DND-41 (cell line): ENCODE data around the gene KIF1A.

Experiments
- ATAC-seq: fragments of 200-7000 bp; cut with Tn5 transposase; 3 replicates; pipeline ENCODE4 v1.9.1; 2021; ENCODE audit warnings: low read depth; ENCODE audit not compliant: insufficient read depth
- DNase-seq: peaks from one replicate; pipeline ENCODE4 v3.0.0-alpha.2; 2020
- H2AFZ ChIP-seq: 2 replicates; pipeline ENCODE4 v1.6.0; 2012; ENCODE audit warnings: low read depth, low read length
- H3K27ac ChIP-seq: 2 replicates; pipeline ENCODE4 v1.5.1; 2012; ENCODE audit warnings: low read length, inconsistent platforms
- H3K27me3 ChIP-seq: fragments of 200-600 bp; sonication (generic); 2 replicates; pipeline ENCODE4 v1.6.0; 2012; ENCODE audit warnings: low read length, mild to moderate bottlenecking, inconsistent platforms; ENCODE audit not compliant: insufficient read depth, poor library complexity
- H3K36me3 ChIP-seq: 2 replicates; pipeline ENCODE4 v1.5.1; 2012; ENCODE audit warnings: low read length, inconsistent platforms; ENCODE audit not compliant: insufficient read depth
- H3K4me1 ChIP-seq: 2 replicates; pipeline ENCODE4 v1.5.1; 2012; ENCODE audit warnings: mild to moderate bottlenecking, low read length; ENCODE audit not compliant: insufficient read depth
- H3K4me2 ChIP-seq: 2 replicates; pipeline ENCODE4 v1.6.0; 2012; ENCODE audit warnings: mild to moderate bottlenecking, moderate library complexity, low read length, inconsistent platforms; ENCODE audit not compliant: insufficient read depth
- H3K4me3 ChIP-seq, 2 experiments: fragments of 200-600 bp in 1 of 2; shearing (Covaris generic) in 1 of 2; 2 replicates each; pipeline ENCODE4 v1.5.1; 2012 to 2016; ENCODE audit warnings: inconsistent platforms in 2 of 2, low read length in 2 of 2, mild to moderate bottlenecking in 2 of 2, low read depth in 1 of 2, moderate library complexity in 1 of 2
- H3K79me2 ChIP-seq: 2 replicates; pipeline ENCODE4 v1.6.0; 2012; ENCODE audit warnings: low read length, inconsistent platforms; ENCODE audit not compliant: insufficient read depth
- H3K9ac ChIP-seq: 2 replicates; pipeline ENCODE4 v1.6.0; 2012; ENCODE audit warnings: low read depth, mild to moderate bottlenecking, inconsistent platforms, low read length, moderate library complexity
- H3K9me3 ChIP-seq: 2 replicates; pipeline ENCODE4 v1.5.1; 2012; ENCODE audit warnings: low read length, moderate library complexity, mild to moderate bottlenecking, inconsistent platforms; ENCODE audit not compliant: insufficient read depth, severe bottlenecking
- H4K20me1 ChIP-seq: 2 replicates; pipeline ENCODE4 v1.6.0; 2012; ENCODE audit warnings: low read length; ENCODE audit not compliant: insufficient read depth
- EZH2 ChIP-seq: IDR thresholded peaks from 3 replicates; pipeline ENCODE4 v1.6.1; 2012; ENCODE audit warnings: borderline replicate concordance, low read depth, mild to moderate bottlenecking, moderate library complexity, low read length, inconsistent platforms; ENCODE audit not compliant: severe bottlenecking
- TF ChIP-seq, protein P1 (sequence below): IDR thresholded peaks from 2 replicates; pipeline ENCODE4 v1.5.1; 2012; ENCODE audit warnings: borderline replicate concordance, low read length, moderate library complexity, mild to moderate bottlenecking; ENCODE audit not compliant: poor library complexity, severe bottlenecking; ENCODE audit errors: extremely low read depth

Gene KIF1A

DNA sequence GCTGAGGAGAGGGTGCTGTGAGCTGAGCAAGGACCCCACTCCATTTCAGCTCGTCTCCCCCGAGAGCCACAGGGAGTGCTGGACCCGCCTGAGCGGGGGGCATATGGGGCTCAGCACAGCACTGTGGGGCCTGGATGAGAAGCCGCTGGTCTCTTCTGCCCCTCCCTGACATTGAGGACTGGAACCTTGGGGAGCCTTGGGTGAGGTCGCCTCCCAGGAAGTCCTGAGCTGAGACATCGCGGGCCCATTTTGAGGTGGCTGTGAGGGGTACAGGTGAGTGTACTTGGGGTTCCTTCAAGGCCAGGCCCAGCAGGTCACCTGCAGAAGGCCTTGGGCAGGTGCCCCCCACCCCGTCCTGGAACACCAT, 131.5 kb downstream of the KIF1A start:
- H3K27ac ChIP-seq, result no peak overlapping the region
- DNase-seq (no peak), ATAC-seq (no peak)
- H4K20me1 ChIP-seq, result no peaks in the 10 kb centered on the region
- H3K9ac ChIP-seq, result no peak overlapping the region
- H2AFZ ChIP-seq, result no peak overlapping the region
- H3K79me2 ChIP-seq, result no peaks in the 10 kb centered on the region
- no peaks in the 10 kb centered on the region for H3K9me3 ChIP-seq
- no peak overlapping the region for H3K4me2 ChIP-seq
- no peak for TF ChIP-seq EZH2
- TF ChIP-seq, protein P1, sequence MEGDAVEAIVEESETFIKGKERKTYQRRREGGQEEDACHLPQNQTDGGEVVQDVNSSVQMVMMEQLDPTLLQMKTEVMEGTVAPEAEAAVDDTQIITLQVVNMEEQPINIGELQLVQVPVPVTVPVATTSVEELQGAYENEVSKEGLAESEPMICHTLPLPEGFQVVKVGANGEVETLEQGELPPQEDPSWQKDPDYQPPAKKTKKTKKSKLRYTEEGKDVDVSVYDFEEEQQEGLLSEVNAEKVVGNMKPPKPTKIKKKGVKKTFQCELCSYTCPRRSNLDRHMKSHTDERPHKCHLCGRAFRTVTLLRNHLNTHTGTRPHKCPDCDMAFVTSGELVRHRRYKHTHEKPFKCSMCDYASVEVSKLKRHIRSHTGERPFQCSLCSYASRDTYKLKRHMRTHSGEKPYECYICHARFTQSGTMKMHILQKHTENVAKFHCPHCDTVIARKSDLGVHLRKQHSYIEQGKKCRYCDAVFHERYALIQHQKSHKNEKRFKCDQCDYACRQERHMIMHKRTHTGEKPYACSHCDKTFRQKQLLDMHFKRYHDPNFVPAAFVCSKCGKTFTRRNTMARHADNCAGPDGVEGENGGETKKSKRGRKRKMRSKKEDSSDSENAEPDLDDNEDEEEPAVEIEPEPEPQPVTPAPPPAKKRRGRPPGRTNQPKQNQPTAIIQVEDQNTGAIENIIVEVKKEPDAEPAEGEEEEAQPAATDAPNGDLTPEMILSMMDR, result no peak
- H3K27me3 ChIP-seq, result peaks cover 10% of the 10 kb centered on the region
- no peak overlapping the region for H3K4me3 ChIP-seq
- H3K36me3 ChIP-seq, result no peaks in the 10 kb centered on the region
- no peaks in the 10 kb centered on the region for H3K4me1 ChIP-seq

DNA sequence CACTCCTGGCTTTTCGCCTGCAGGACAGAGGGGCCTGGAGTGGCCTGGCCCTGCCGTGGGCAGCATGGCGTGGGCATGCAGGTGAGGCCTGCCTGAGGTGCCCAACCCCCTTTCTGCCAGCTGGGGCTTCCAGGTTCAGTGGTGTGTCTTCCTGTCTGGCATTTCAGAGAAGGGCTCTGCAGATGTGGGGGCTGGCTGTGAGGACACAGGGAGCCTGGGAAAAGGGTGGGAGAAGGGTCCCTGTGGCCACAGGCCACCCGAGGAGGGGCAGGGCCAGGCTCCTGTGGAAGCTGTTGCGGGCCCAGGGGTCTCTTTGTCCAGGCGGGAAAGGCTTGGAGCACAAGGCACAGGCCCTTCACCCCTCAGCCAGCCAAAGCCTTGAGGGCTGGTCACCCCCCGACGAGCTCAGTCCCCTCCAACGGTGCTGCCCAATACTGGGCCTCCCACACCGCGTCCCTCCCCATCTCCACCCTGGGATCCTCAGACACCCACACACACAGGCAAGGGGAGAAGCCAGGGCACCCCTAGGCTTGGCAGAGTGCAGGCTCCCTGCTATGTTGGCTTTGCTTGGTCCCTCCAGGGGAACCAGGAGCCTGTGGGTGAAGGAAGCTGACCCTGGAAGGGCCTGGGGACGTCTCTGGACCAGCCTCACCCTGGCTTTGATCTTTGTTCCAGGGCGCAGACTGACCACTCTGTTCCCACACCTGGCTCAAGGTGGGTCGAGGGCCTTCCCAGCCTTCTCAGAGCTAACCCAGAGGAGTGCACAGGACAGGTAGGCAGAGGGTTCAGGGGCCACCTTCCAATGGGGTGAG, 132.1 kb downstream of the KIF1A start:
- H3K79me2 ChIP-seq, result no peaks in the 10 kb centered on the region
- TF ChIP-seq, protein P1, result no peak
- no peak for TF ChIP-seq EZH2
- no peaks in the 10 kb centered on the region for H3K36me3 ChIP-seq
- H3K4me3 ChIP-seq, result no peak overlapping the region
- no peak overlapping the region for H3K4me2 ChIP-seq
- H3K9ac ChIP-seq, result no peak overlapping the region
- no peaks in the 10 kb centered on the region for H3K9me3 ChIP-seq
- ATAC-seq (no peak), DNase-seq (no peak)
- H3K4me1 ChIP-seq, result no peaks in the 10 kb centered on the region
- H3K27ac ChIP-seq, result no peak overlapping the region
- H3K27me3 ChIP-seq, result peaks cover 10% of the 10 kb centered on the region
- H4K20me1 ChIP-seq, result no peaks in the 10 kb centered on the region
- H2AFZ ChIP-seq, result no peak overlapping the region

DNA sequence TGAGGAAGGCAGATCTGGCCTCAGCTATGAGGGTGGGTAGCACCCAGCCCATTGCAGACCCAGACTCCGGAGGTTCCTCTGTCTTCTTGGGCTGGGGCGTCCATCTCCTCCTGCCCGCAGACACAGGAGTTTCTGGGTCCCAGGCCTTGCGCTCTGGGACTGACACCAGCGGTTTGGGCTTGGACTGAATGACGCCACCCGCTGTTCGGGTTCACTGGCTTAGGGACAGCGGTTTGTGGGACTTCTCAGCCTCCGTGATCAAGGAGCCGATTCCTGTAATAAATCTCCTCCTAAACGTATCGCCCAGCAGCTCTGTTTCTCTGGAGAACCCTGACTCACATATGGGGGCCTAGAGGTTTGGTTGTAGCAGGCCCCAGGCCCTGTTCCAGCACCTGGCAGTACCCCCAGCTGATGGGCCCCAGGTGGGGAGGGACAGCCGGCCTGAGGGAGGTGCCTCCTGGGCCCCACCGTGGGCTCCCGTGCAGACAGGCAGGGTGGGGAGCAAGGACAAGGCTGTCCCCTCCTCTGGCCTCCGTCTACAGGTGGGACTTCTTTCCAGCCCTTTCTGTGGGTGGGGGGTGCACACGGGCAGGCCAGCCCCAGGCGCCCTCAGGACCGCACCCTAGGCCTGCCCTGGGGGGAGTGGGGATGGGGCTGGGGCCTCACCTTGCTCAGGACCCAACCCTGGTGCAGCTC, 132.8 kb downstream of the KIF1A start:
- Histone ChIP-seq H3K4me2 (no peak overlapping the region), H3K9ac (no peak overlapping the region), H3K9me3 (no peaks in the 10 kb centered on the region), H3K79me2 (no peaks in the 10 kb centered on the region), H4K20me1 (no peaks in the 10 kb centered on the region), H2AFZ (no peak overlapping the region), H3K4me3 (no peak overlapping the region), H3K27ac (no peak overlapping the region), H3K27me3 (peaks cover 10% of the 10 kb centered on the region), H3K36me3 (no peaks in the 10 kb centered on the region), H3K4me1 (no peaks in the 10 kb centered on the region)
- DNase-seq, result no peak
- TF ChIP-seq, protein P1, result no peak
- no peak for TF ChIP-seq EZH2
- ATAC-seq, result no peak
